Type B pancreatic cell (in vitro differentiated cells): ENCODE data around the gene PARVB. TPM values are rescaled to one million over a fixed set of nuclear protein-coding genes. Genes with fewer than 3 reads are reported as not detected.

Experiments
- DNase-seq: peaks from one replicate; pipeline ENCODE4 v3.0.0; 2021; ENCODE audit warnings: mixed read lengths; ENCODE audit not compliant: unreplicated experiment; ENCODE audit errors: extremely low spot score
- H3K27ac Mint-ChIP-seq: 2 replicates; pipeline ENCODE4 v1.8.0; 2021; ENCODE audit warnings: mild to moderate bottlenecking, mixed read lengths
- H3K27me3 Mint-ChIP-seq: 2 replicates; pipeline ENCODE4 v1.8.0; 2021; ENCODE audit warnings: mixed read lengths
- H3K36me3 Mint-ChIP-seq: 2 replicates; pipeline ENCODE4 v1.8.0; 2021; ENCODE audit warnings: mixed read lengths
- H3K4me1 Mint-ChIP-seq: one replicate; pipeline ENCODE4 v1.8.0; 2021; ENCODE audit warnings: mixed read lengths; ENCODE audit not compliant: unreplicated experiment
- H3K4me3 Mint-ChIP-seq: 2 replicates; pipeline ENCODE4 v1.8.0; 2021; ENCODE audit warnings: mild to moderate bottlenecking, mixed read lengths
- H3K9me3 Mint-ChIP-seq: 2 replicates; pipeline ENCODE4 v1.8.0; 2021; ENCODE audit warnings: mixed read lengths
- CTCF ChIP-seq: fragments of 200-600 bp; sonication (generic); conservative IDR thresholded peaks from 2 replicates; pipeline ENCODE4 v1.5.0; 2021; ENCODE audit warnings: antibody characterized with exemption, mild to moderate bottlenecking
- total RNA-seq: library from RNA; stranded (reverse); gene quantifications from 2 replicates; pipeline ENCODE4 v1.2.1, GENCODE V29; 2021; ENCODE audit warnings: low replicate concordance

Gene PARVB
- total RNA-seq, 1 donor from 2014 or later: 15.9 TPM

- DNase-seq: no peak
- Mint-ChIP-seq H3K27ac (no peak overlapping the region), H3K9me3 (no peaks in the 10 kb centered on the region)
Measured at GRCh38 chr22:44088976-44089570, 65.0 kb downstream of the PARVB start.

GRCh38 chr22:44089717-44090570 lies 65.8 kb downstream of the PARVB start:
- DNase-seq: no peak
- Mint-ChIP-seq H3K36me3 (peaks cover 3% of the 10 kb centered on the region), H3K27me3 (peaks cover 3% of the 10 kb centered on the region), H3K4me1 (peaks cover 34% of the 10 kb centered on the region), H3K9me3 (no peaks in the 10 kb centered on the region), H3K4me3 (no peak overlapping the region), H3K27ac (no peak overlapping the region)
- no peak for TF ChIP-seq CTCF

More at GRCh38 chr22:44088976-44089570, 65.0 kb downstream of the PARVB start:
- H3K4me1 Mint-ChIP-seq: peaks cover 34% of the 10 kb centered on the region
- H3K27me3 Mint-ChIP-seq: peaks cover 3% of the 10 kb centered on the region
- peaks cover 3% of the 10 kb centered on the region for H3K36me3 Mint-ChIP-seq
- no peak for TF ChIP-seq CTCF
- no peak overlapping the region for H3K4me3 Mint-ChIP-seq

GRCh38 chr22:44090571-44090905 lies 66.4 kb downstream of the PARVB start:
- Mint-ChIP-seq H3K27ac (no peak overlapping the region), H3K27me3 (peaks cover 2% of the 10 kb centered on the region), H3K4me3 (no peak overlapping the region), H3K9me3 (no peaks in the 10 kb centered on the region), H3K36me3 (peaks cover 3% of the 10 kb centered on the region), H3K4me1 (peaks cover 33% of the 10 kb centered on the region)
- TF ChIP-seq CTCF: no peak
- no peak for DNase-seq

- no peak for DNase-seq
- Mint-ChIP-seq H3K4me3 (no peak overlapping the region), H3K27me3 (no peaks in the 10 kb centered on the region), H3K9me3 (no peaks in the 10 kb centered on the region), H3K27ac (no peak overlapping the region), H3K4me1 (peaks cover 27% of the 10 kb centered on the region), H3K36me3 (no peaks in the 10 kb centered on the region)
- TF ChIP-seq CTCF: peak; percentile 61
Measured at GRCh38 chr22:44091021-44091721, 67.1 kb downstream of the PARVB start.

GRCh38 chr22:44091751-44092150 lies 67.6 kb downstream of the PARVB start:
- Mint-ChIP-seq H3K4me1 (peaks cover 21% of the 10 kb centered on the region), H3K27ac (no peak overlapping the region), H3K27me3 (no peaks in the 10 kb centered on the region), H3K36me3 (no peaks in the 10 kb centered on the region), H3K4me3 (no peak overlapping the region), H3K9me3 (no peaks in the 10 kb centered on the region)
- TF ChIP-seq CTCF: no peak
- no peak for DNase-seq
